HL-60 (cell line): Measurements from ENCODE around the gene CTDP1.
"Not testable (repeated sequence)": the region's sequence is repeated elsewhere in the genome, so short reads cannot be mapped to it uniquely, and the experiment has no call there.

Experiments
- DNase-seq, 2 experiments: peaks; one replicate each; pipeline ENCODE4 v3.0.0-alpha.2; 2010 to 2020; ENCODE audit warnings: low read depth in 1 of 2, low spot score in 1 of 2
- H3K27ac ChIP-seq: fragments of 250-450 bp; sonication (Bioruptor Pico); replicated peaks from 2 replicates; pipeline ENCODE4 v1.5.1; 2020; ENCODE audit warnings: mild to moderate bottlenecking, moderate library complexity
- H3K27me3 ChIP-seq: fragments of 250-450 bp; sonication (Bioruptor Pico); 2 replicates; pipeline ENCODE4 v1.5.1; 2021; ENCODE audit warnings: mild to moderate bottlenecking, moderate library complexity; ENCODE audit not compliant: insufficient read depth, poor library complexity, severe bottlenecking
- H3K4me3 ChIP-seq: replicated peaks from 2 replicates; pipeline ENCODE4 v1.5.1; 2011; ENCODE audit warnings: mild to moderate bottlenecking, control low read depth, low read length; ENCODE audit not compliant: insufficient read depth
- CTCF ChIP-seq: IDR thresholded peaks from one replicate; pipeline ENCODE4 v1.5.1; 2011; ENCODE audit warnings: low read length, control low read depth, inconsistent platforms; ENCODE audit not compliant: insufficient read depth
- GABPA ChIP-seq: IDR thresholded peaks from 2 replicates; pipeline ENCODE4 v1.6.1; 2012; ENCODE audit warnings: low read depth
- POLR2AphosphoS5 ChIP-seq: IDR thresholded peaks from 2 replicates; pipeline ENCODE4 v1.6.1; 2012; ENCODE audit warnings: low read depth
- REST ChIP-seq: IDR thresholded peaks from 2 replicates; pipeline ENCODE4 v1.6.1; 2012; ENCODE audit warnings: low read depth; ENCODE audit not compliant: insufficient replicate concordance
- SPI1 ChIP-seq: IDR thresholded peaks from 2 replicates; pipeline ENCODE4 v1.6.1; 2012; ENCODE audit warnings: low read depth, mild to moderate bottlenecking, borderline replicate concordance

The CTDP1 gene

GRCh38 chr18:79748321-79749180, 68.9 kb downstream of the CTDP1 start:
- TF ChIP-seq POLR2AphosphoS5 (no peak), REST (no peak), CTCF (no peak), SPI1 (no peak), GABPA (no peak)
- Histone ChIP-seq H3K4me3 (no peak overlapping the region), H3K27ac (no peak overlapping the region), H3K27me3 (no peaks in the 10 kb centered on the region)
- DNase-seq = no peak

- Histone ChIP-seq H3K27ac (no peak overlapping the region), H3K4me3 (no peak overlapping the region), H3K27me3 (no peaks in the 10 kb centered on the region)
- no peak for DNase-seq
- TF ChIP-seq CTCF (no peak), SPI1 (no peak), REST (no peak), POLR2AphosphoS5 (no peak), GABPA (no peak)
Measured at GRCh38 chr18:79749251-79750191, 69.9 kb downstream of the CTDP1 start.

- Histone ChIP-seq H3K27me3 (no peaks in the 10 kb centered on the region), H3K27ac (no peak overlapping the region), H3K4me3 (no peak overlapping the region)
- TF ChIP-seq REST (no peak), POLR2AphosphoS5 (no peak), CTCF (no peak), SPI1 (no peak), GABPA (no peak)
- DNase-seq = no peak
Measured at GRCh38 chr18:79750980-79751571, 71.5 kb downstream of the CTDP1 start.

- H3K27me3 ChIP-seq, H3K4me3 ChIP-seq, DNase-seq, H3K27ac ChIP-seq: not testable (repeated sequence)
Measured at GRCh38 chr18:79751918-79752578, 72.4 kb downstream of the CTDP1 start.
